Tibial nerve (tissue), 4 donors: ENCODE data around the gene ACADS.

Source experiments
- CTCF ChIP-seq, 5 experiments: fragments of 200-600 bp in 3 of 5; fragments of 450-650 bp in 2 of 5; sonication (generic) in 3 of 5; IDR thresholded peaks; one replicate each; pipeline ENCODE4 v1.5.1; 2016 to 2019; ENCODE audit warnings: antibody characterized with exemption in 5 of 5, mild to moderate bottlenecking in 3 of 5, moderate library complexity in 2 of 5
- EP300 ChIP-seq, 2 donors: sonication (generic); formaldehyde crosslinking; IDR thresholded peaks; one replicate each; pipeline ENCODE4 v1.6.1; 2017; ENCODE audit warnings: antibody characterized with exemption in 2 of 2, mild to moderate bottlenecking in 1 of 2
- POLR2A ChIP-seq, 2 donors: fragments of 450-650 bp; IDR thresholded peaks; one replicate each; pipeline ENCODE4 v1.6.1; 2017; ENCODE audit warnings: antibody characterized with exemption in 2 of 2, mild to moderate bottlenecking in 2 of 2, moderate library complexity in 2 of 2

DNA sequence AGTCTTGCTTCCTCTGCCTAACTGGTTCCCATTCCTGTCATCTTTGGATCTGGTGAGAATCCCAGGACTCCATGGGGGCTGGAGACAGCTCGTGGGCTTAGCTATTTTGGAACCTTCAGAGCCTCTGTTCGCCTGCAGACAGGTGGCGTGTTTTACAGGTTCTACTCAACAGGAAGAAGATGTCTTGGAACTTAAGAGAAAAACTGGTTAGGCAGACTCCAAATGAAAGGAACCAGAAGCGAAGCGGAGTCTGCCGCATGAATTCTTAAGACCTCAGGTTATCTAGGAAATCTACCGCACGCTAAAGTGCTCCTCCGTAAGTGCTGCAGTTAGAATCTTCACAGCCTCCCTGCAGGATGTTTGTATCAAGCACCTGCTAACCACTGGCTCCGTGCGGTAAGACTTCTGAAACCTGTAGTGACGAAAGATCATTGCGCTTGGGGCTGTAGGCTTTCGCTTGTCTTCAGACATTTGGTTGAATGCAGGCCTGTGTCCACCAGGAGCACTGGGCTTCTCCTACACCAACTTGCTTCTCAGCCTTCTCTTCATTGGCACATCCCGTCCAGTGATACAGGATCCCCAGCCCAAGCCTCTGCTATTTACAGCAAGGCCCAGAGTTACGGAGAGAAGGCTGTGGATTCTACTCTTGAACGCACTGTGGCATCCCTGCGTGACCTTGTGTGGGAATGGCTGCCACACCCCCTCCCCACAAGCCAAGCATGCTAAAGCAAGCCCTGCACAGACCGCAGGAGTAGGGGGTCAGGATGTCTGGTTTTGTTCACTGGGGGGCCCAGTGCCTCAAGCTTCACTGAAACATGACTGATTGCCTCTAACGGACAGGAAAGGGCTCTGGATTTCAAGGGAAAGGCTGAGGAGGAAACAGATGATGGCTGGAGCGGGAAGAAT lies 35.0 kb downstream of the ACADS start:
- TF ChIP-seq CTCF (IDR thresholded peaks at IDR 0.05): no peak
- TF ChIP-seq POLR2A (IDR thresholded peaks at IDR 0.05): no peak
- no peak for TF ChIP-seq EP300 (IDR thresholded peaks at IDR 0.05)
